Daoy (cell line): ENCODE data around the gene ANAPC4. TPM values are rescaled to one million over a fixed set of nuclear protein-coding genes. Genes with fewer than 3 reads are reported as not detected.

Experiments
- total RNA-seq: library from RNA; depleted of rRNA; stranded (reverse); fragments of >200 nt; shearing (Covaris generic); gene quantifications from 2 replicates; pipeline ENCODE4 v1.2.3, GENCODE V29; 2014; rRNA removed

Gene ANAPC4
- total RNA-seq, 1 experiment from 2014 or later: 23.3 TPM

Other genes with a start within 250 kb of the ANAPC4 start
- gene SEPSECS, start 216.8 kb upstream of the ANAPC4 start, total RNA-seq: 7.4 and 7.5 TPM in 2 replicates
- 22.5 and 24.7 TPM in 2 replicates for gene PI4K2B, start 143.2 kb upstream of the ANAPC4 start, total RNA-seq
- 16.9 and 20.0 TPM in 2 replicates for gene ZCCHC4, start 64.5 kb upstream of the ANAPC4 start, total RNA-seq